B cell (primary cell): Measurements from ENCODE around the gene GNAI3.

Experiments
- EZH2 ChIP-seq: IDR thresholded peaks from 2 replicates; pipeline ENCODE4 v1.6.1; 2012; ENCODE audit warnings: borderline replicate concordance, low read depth, mild to moderate bottlenecking, moderate library complexity, low read length; ENCODE audit not compliant: insufficient read depth, poor library complexity, severe bottlenecking
- TF ChIP-seq, protein P1 (sequence below): fragments of 200-600 bp; IDR thresholded peaks from one replicate; pipeline ENCODE4 v1.8.0; 2022; ENCODE audit warnings: antibody characterized with exemption, mild to moderate bottlenecking

DNA sequence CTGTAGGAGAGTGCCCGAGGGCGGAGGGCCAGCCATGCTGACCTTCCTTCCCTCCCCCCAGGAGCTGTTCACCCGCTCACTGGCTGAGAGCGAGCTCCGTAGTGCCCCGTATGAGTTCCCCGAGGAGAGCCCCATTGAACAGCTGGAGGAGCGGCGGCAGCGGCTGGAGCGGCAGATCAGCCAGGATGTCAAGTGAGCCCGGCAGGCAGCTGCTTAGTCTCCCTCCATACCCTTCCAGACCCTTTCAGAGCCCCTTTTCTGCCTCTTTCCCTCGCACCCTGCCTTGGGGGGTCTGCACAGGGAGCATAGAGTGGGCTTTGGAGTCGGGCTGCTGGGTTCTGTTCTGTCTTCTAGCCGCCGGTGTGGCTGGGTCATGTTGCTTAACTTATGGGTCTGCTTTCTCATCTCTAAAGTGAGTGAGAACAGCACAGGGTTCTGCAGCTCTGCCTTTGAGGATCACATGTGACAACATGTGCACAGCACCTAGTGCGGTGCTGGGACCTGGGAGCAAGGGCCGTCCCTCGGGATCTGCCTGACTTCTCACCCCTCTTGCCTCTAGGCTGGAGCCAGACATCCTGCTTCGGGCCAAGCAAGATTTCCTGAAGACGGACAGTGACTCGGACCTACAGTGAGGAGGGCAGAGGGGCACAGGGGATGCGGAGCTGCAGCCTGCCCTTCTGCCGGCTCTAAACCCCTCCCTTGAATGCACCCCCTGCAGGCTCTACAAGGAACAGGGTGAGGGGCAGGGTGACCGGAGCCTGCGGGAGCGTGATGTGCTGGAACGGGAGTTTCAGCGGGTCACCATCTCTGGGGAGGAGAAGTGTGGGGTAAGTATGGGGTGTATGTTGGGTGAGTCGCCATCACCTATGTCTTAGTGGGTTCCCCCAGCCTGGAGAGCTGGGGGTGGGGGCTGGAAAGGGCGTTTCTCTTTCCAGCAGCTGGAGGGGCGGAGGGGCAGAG lies 77.5 kb downstream of the GNAI3 start:
- TF ChIP-seq, protein P1, sequence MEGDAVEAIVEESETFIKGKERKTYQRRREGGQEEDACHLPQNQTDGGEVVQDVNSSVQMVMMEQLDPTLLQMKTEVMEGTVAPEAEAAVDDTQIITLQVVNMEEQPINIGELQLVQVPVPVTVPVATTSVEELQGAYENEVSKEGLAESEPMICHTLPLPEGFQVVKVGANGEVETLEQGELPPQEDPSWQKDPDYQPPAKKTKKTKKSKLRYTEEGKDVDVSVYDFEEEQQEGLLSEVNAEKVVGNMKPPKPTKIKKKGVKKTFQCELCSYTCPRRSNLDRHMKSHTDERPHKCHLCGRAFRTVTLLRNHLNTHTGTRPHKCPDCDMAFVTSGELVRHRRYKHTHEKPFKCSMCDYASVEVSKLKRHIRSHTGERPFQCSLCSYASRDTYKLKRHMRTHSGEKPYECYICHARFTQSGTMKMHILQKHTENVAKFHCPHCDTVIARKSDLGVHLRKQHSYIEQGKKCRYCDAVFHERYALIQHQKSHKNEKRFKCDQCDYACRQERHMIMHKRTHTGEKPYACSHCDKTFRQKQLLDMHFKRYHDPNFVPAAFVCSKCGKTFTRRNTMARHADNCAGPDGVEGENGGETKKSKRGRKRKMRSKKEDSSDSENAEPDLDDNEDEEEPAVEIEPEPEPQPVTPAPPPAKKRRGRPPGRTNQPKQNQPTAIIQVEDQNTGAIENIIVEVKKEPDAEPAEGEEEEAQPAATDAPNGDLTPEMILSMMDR, result no peak
- no peak for TF ChIP-seq EZH2
